GM21381 (cell line): ENCODE results near the gene TYMS.
A peak's percentile ranks its signal among the peaks of the same experiment; 100 is the strongest.

Experiments
- ATAC-seq: cut with Tn5 transposase; IDR thresholded peaks from one replicate; pipeline ENCODE4 v1.9.1; 2021; ENCODE audit warnings: mild to moderate bottlenecking, moderate library complexity; ENCODE audit not compliant: unreplicated experiment

The TYMS gene

GRCh38 chr18:657311-658000 lies at the start of gene TYMS:
Gene TYMS, plus strand, starts transcription at chr18:657653. Its CDS starts 90 bp downstream, at chr18:657743.
- ATAC-seq: peak; percentile 52

GRCh38 chr18:607930-608329 lies 49.5 kb upstream of the TYMS start:
- no peak for ATAC-seq

- no peak for ATAC-seq
These were observed 47.1 kb upstream of the TYMS start for GRCh38 chr18:610214-610928.

- no peak for ATAC-seq
These were observed 45.3 kb upstream of the TYMS start for GRCh38 chr18:612156-612555.

GRCh38 chr18:614193-614592 lies 43.3 kb upstream of the TYMS start:
- no peak for ATAC-seq

GRCh38 chr18:615092-615521 lies 42.3 kb upstream of the TYMS start:
- no peak for ATAC-seq

GRCh38 chr18:615773-616172 lies 41.7 kb upstream of the TYMS start:
- ATAC-seq: no peak

GRCh38 chr18:616380-616995 lies 41.0 kb upstream of the TYMS start:
- no peak for ATAC-seq

- ATAC-seq: no peak
These were observed 39.4 kb upstream of the TYMS start for GRCh38 chr18:617970-618504.

GRCh38 chr18:618618-619017 lies 38.8 kb upstream of the TYMS start:
- ATAC-seq: no peak

- ATAC-seq: no peak
These were observed 36.0 kb upstream of the TYMS start for GRCh38 chr18:621291-622043.

GRCh38 chr18:622289-622688 lies 35.2 kb upstream of the TYMS start:
- no peak for ATAC-seq

- ATAC-seq: no peak
These were observed 33.5 kb upstream of the TYMS start for GRCh38 chr18:623761-624620.

GRCh38 chr18:627231-627630 lies 30.2 kb upstream of the TYMS start:
- ATAC-seq: no peak

- ATAC-seq: no peak
These were observed 27.9 kb upstream of the TYMS start for GRCh38 chr18:629269-630150.

GRCh38 chr18:631560-631959 lies 25.9 kb upstream of the TYMS start:
- ATAC-seq: no peak

GRCh38 chr18:634551-635045 lies 22.9 kb upstream of the TYMS start:
- ATAC-seq: no peak

GRCh38 chr18:635171-635570 lies 22.3 kb upstream of the TYMS start:
- no peak for ATAC-seq

- no peak for ATAC-seq
These were observed 16.2 kb upstream of the TYMS start for GRCh38 chr18:641224-641623.
